Measurements from ENCODE around the gene ZCCHC2. TPM values are rescaled to one million over a fixed set of nuclear protein-coding genes. Genes with fewer than 3 reads are reported as not detected.

ZCCHC2 gene
- total RNA-seq, 1 donor from 2014 or later, result 10.7 TPM

DNA sequence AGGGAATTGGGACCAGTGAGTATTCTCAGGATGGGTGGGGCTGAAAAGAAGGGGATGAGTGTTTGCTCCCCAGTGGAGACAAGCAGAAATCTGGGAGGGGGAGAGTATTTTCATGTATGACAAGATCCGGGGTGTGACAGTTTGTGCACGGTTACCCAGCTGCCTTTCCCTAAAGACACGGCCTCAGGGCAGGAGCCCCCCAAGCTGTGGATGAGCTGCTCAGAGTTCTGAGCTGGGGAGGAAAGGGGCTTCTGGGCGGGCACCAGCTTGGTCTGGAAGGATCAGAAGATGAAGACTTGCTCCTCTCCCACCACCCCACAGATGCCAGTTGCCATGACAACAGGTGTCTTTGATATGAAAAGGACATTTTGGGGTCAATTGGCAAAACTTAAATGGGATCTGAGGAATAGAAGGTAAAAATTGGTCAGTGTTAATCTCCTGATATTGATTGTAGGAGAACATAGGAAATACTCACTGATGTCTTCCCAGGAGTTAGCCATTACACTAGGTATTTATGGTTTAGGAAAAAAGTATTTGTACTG is 29.2 kb downstream of the ZCCHC2 start:
- no peak for DNase-seq (ENCODE audit: low read depth)
- Histone ChIP-seq H3K36me3 (ENCODE audit: control insufficient read depth, insufficient read depth, low read length) (peaks cover 5% of the 10 kb centered on the region), H3K27me3 (ENCODE audit: control insufficient read depth, insufficient read depth, low read length) (no peaks in the 10 kb centered on the region), H3K4me3 (ENCODE audit: low read depth, low read length) (no peak overlapping the region)
- TF ChIP-seq, protein P1, sequence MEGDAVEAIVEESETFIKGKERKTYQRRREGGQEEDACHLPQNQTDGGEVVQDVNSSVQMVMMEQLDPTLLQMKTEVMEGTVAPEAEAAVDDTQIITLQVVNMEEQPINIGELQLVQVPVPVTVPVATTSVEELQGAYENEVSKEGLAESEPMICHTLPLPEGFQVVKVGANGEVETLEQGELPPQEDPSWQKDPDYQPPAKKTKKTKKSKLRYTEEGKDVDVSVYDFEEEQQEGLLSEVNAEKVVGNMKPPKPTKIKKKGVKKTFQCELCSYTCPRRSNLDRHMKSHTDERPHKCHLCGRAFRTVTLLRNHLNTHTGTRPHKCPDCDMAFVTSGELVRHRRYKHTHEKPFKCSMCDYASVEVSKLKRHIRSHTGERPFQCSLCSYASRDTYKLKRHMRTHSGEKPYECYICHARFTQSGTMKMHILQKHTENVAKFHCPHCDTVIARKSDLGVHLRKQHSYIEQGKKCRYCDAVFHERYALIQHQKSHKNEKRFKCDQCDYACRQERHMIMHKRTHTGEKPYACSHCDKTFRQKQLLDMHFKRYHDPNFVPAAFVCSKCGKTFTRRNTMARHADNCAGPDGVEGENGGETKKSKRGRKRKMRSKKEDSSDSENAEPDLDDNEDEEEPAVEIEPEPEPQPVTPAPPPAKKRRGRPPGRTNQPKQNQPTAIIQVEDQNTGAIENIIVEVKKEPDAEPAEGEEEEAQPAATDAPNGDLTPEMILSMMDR (IDR thresholded peaks at IDR 0.05; ENCODE audit: insufficient read depth, low read length, poor library complexity, severe bottlenecking), result no peak

DNA sequence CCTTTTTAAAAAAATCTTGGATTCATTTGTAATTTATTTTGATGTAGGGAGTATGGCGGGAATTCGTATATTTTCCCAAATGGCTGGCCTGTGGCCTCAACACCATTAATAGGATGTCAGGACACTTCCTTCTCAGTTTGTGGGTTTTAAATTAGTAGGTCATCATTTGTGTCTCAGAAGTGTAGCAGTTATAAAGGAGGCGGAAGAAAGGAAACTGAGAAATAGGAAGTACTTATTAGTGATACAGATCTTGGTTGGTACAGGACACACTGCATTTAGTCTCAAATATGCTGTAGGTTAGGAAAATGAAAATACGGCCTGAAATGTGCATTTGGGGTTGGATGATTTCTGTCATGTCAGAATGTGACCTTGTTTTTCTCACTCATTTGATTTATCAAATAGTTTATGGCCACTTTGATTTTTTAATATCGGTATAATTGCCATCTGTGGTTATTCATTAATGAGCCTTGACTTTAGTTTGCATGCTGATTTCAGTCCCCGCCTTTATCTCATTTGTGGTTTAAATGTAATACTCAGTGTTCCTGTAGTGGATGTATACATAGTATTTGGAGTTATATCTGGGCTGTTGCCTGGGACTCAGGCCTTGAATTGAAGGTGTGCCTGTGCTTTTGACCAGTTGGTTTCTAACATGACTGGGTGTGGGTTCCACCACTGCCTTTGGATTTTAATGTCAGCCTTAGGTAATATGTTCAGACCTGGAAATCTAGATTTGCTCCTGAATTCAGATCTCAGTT is 31.4 kb downstream of the ZCCHC2 start:
- no peak for DNase-seq (ENCODE audit: low read depth)
- Histone ChIP-seq H3K27me3 (ENCODE audit: control insufficient read depth, insufficient read depth, low read length) (no peaks in the 10 kb centered on the region), H3K4me3 (ENCODE audit: low read depth, low read length) (no peak overlapping the region), H3K36me3 (ENCODE audit: control insufficient read depth, insufficient read depth, low read length) (peaks cover 5% of the 10 kb centered on the region)
- TF ChIP-seq, protein P1 (IDR thresholded peaks at IDR 0.05; ENCODE audit: insufficient read depth, low read length, poor library complexity, severe bottlenecking), result no peak

DNA sequence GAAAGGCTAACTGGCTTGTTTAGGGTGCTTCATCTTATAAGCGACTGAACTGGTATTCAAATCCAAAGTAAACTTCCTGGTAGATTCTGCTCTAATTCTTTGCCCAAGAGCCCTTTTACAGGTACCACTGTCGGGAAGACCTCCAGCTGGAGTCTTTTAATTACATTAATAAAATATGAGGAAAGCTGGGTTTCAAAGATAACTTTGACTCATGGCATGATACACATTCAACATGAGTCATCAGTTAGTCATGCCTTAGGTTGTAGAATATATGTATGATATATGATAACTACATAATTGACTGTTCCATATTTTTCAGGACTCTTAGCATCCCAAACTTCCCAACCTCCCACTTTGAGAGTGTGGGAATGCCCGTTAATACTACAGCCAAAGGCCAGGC is 32.3 kb downstream of the ZCCHC2 start:
- DNase-seq (ENCODE audit: low read depth), result no peak
- Histone ChIP-seq H3K4me3 (ENCODE audit: low read depth, low read length) (no peak overlapping the region), H3K36me3 (ENCODE audit: control insufficient read depth, insufficient read depth, low read length) (peaks cover 6% of the 10 kb centered on the region), H3K27me3 (ENCODE audit: control insufficient read depth, insufficient read depth, low read length) (no peaks in the 10 kb centered on the region)
- TF ChIP-seq, protein P1 (IDR thresholded peaks at IDR 0.05; ENCODE audit: insufficient read depth, low read length, poor library complexity, severe bottlenecking), result no peak

DNA sequence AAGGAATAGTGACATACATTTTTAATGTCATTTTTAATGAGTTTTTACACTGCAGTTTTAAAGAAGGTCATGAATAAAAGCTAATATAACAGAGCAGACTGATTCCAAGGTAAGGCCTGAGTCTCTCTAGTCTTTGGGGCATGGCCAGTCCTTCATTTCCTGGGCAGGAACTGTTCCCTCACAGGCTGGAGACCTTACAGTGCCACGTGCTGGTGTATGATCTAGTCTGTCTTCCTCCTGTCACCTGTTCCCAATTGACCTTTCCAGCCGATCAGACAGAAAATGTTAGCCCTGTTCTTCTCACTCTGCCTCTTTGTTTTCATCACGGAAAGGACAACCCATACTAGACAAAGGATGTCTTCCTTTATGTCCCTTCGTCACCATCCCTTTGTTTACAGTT is 33.6 kb downstream of the ZCCHC2 start:
- TF ChIP-seq, protein P1 (IDR thresholded peaks at IDR 0.05; ENCODE audit: insufficient read depth, low read length, poor library complexity, severe bottlenecking), result no peak
- Histone ChIP-seq H3K4me3 (ENCODE audit: low read depth, low read length) (no peak overlapping the region), H3K36me3 (ENCODE audit: control insufficient read depth, insufficient read depth, low read length) (peaks cover 6% of the 10 kb centered on the region), H3K27me3 (ENCODE audit: control insufficient read depth, insufficient read depth, low read length) (no peaks in the 10 kb centered on the region)
- no peak for DNase-seq (ENCODE audit: low read depth)

DNA sequence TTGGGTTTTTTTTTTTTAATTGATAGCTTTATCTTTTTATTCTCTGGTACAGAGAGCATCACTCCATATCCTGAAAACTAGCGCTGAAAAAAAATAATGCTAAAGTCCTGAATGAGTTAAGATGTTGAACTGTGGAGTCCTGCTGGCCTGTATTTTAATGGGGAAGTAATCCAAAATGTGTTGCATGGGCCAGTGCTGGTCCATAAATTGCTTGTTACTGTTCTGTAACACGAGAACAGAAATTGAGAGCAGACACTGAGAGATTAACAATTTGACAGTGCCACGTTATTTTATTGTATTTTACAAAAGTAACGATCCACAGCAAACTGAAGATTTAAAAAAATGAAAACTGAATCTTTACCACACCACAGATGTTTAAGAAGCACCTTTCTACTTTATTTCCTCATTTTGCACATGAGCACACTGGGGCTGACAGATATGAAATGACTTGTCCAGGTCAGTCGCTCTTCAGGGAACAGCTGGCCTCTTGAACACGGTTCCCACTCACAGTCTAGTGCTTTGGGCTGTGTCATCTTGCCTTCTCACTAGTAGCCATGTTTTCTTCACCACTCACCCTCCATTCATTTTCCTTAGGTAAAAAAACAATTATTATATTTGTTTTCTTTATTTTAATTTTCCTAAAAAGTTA is 35.3 kb downstream of the ZCCHC2 start:
- DNase-seq (ENCODE audit: low read depth), result no peak
- TF ChIP-seq, protein P1 (IDR thresholded peaks at IDR 0.05; ENCODE audit: insufficient read depth, low read length, poor library complexity, severe bottlenecking), result no peak
- Histone ChIP-seq H3K27me3 (ENCODE audit: control insufficient read depth, insufficient read depth, low read length) (no peaks in the 10 kb centered on the region), H3K4me3 (ENCODE audit: low read depth, low read length) (no peak overlapping the region), H3K36me3 (ENCODE audit: control insufficient read depth, insufficient read depth, low read length) (peaks cover 6% of the 10 kb centered on the region)

Data from kidney epithelial cell (primary cell).